GM19328 (cell line): ENCODE results near the gene APOL6.
"Not testable (repeated sequence)": the region's sequence is repeated elsewhere in the genome, so short reads cannot be mapped to it uniquely, and the experiment has no call there.

ENCODE experiments used
- ATAC-seq: cut with Tn5 transposase; IDR thresholded peaks from one replicate; pipeline ENCODE4 v1.9.1; 2021; ENCODE audit warnings: mild to moderate bottlenecking, moderate library complexity; ENCODE audit not compliant: unreplicated experiment

The APOL6 gene

GRCh38 chr22:35674335-35674734 lies 26.1 kb downstream of the APOL6 start:
- ATAC-seq: no peak

- not testable (repeated sequence) for ATAC-seq
Observed at GRCh38 chr22:35676065-35676464, 27.8 kb downstream of the APOL6 start.

- no peak for ATAC-seq
Observed at GRCh38 chr22:35677460-35678187, 29.4 kb downstream of the APOL6 start.

- no peak for ATAC-seq
Observed at GRCh38 chr22:35678836-35679235, 30.6 kb downstream of the APOL6 start.

GRCh38 chr22:35679492-35679891 lies 31.2 kb downstream of the APOL6 start:
- ATAC-seq: not testable (repeated sequence)

GRCh38 chr22:35681454-35682052 lies 33.3 kb downstream of the APOL6 start:
- ATAC-seq: no peak

- ATAC-seq: no peak
Observed at GRCh38 chr22:35683560-35683959, 35.3 kb downstream of the APOL6 start.

GRCh38 chr22:35684270-35684700 lies 36.0 kb downstream of the APOL6 start:
- ATAC-seq: no peak

- no peak for ATAC-seq
Observed at GRCh38 chr22:35684732-35685131, 36.5 kb downstream of the APOL6 start.

GRCh38 chr22:35685731-35686130 lies 37.5 kb downstream of the APOL6 start:
- ATAC-seq: no peak

GRCh38 chr22:35686298-35686697 lies 38.1 kb downstream of the APOL6 start:
- ATAC-seq: no peak

- no peak for ATAC-seq
Observed at GRCh38 chr22:35687461-35687860, 39.2 kb downstream of the APOL6 start.

GRCh38 chr22:35688913-35689675 lies 40.8 kb downstream of the APOL6 start:
- ATAC-seq: no peak

- ATAC-seq: no peak
Observed at GRCh38 chr22:35690001-35690400, 41.8 kb downstream of the APOL6 start.

GRCh38 chr22:35695202-35695601 lies 47.0 kb downstream of the APOL6 start:
- ATAC-seq: no peak

- no peak for ATAC-seq
Observed at GRCh38 chr22:35697142-35697541, 48.9 kb downstream of the APOL6 start.

- not testable (repeated sequence) for ATAC-seq
Observed at GRCh38 chr22:35699852-35700251, 51.6 kb downstream of the APOL6 start.

- ATAC-seq: no peak
Observed at GRCh38 chr22:35703861-35704584, 55.8 kb downstream of the APOL6 start.

GRCh38 chr22:35705141-35705540 lies 56.9 kb downstream of the APOL6 start:
- no peak for ATAC-seq

GRCh38 chr22:35708453-35708852 lies 60.2 kb downstream of the APOL6 start:
- no peak for ATAC-seq

GRCh38 chr22:35708917-35709316 lies 60.7 kb downstream of the APOL6 start:
- ATAC-seq: no peak
